Measurements from ENCODE around the gene NOL8.

GRCh38 chr9:92350740-92351133 lies 25.6 kb upstream of the NOL8 start:
- TF ChIP-seq CTCF (IDR thresholded peaks at IDR 0.05) = no peak
- no peak for TF ChIP-seq TEAD4 (CRISPR knock-in tag; IDR thresholded peaks at IDR 0.05)
- TF ChIP-seq CREB1 (CRISPR knock-in tag; IDR thresholded peaks at IDR 0.05) = no peak
- TF ChIP-seq JUN (CRISPR knock-in tag; IDR thresholded peaks at IDR 0.05) = no peak
- no peak for TF ChIP-seq STAT6 (CRISPR knock-in tag; conservative IDR thresholded peaks at IDR 0.05; ENCODE audit: low read depth)
- TF ChIP-seq JAZF1 (CRISPR knock-in tag; IDR thresholded peaks at IDR 0.05) = no peak
- TF ChIP-seq AFF4 (CRISPR knock-in tag; IDR thresholded peaks at IDR 0.05; ENCODE audit: borderline replicate concordance) = no peak
- TF ChIP-seq FOXP1 (CRISPR knock-in tag; IDR thresholded peaks at IDR 0.05; ENCODE audit: borderline replicate concordance) = no peak
- no peak for TF ChIP-seq NR3C1 (CRISPR knock-in tag; conservative IDR thresholded peaks at IDR 0.05; ENCODE audit: low read depth)
- no peak for TF ChIP-seq HMGXB4 (CRISPR knock-in tag; IDR thresholded peaks at IDR 0.05)
